Measurements from ENCODE around the gene MUC2. TPM values are rescaled to one million over a fixed set of nuclear protein-coding genes. Genes with fewer than 3 reads are reported as not detected.

Gene MUC2
- total RNA-seq, 1 experiment from 2014 or later, result not detected

Other genes with a start within 250 kb of the MUC2 start
- gene CRACR2B, start 247.0 kb upstream of the MUC2 start, total RNA-seq (2014; rRNA removed; shearing (Covaris generic); ENCODE audit: low replicate concordance), result 15.0 and 29.5 TPM in 2 replicates
- gene CD151, start 241.9 kb upstream of the MUC2 start, total RNA-seq (2014; rRNA removed; shearing (Covaris generic); ENCODE audit: low replicate concordance), result 873 and 905 TPM in 2 replicates
- gene POLR2L, start 232.3 kb upstream of the MUC2 start, total RNA-seq (2014; rRNA removed; shearing (Covaris generic); ENCODE audit: low replicate concordance), result 90.2 and 103 TPM in 2 replicates
- gene TSPAN4, start 232.0 kb upstream of the MUC2 start, total RNA-seq (2014; rRNA removed; shearing (Covaris generic); ENCODE audit: low replicate concordance), result 250 and 324 TPM in 2 replicates
- 146 and 165 TPM in 2 replicates for gene CHID1, start 164.1 kb upstream of the MUC2 start, total RNA-seq (2014; rRNA removed; shearing (Covaris generic); ENCODE audit: low replicate concordance)
- gene AP2A2, start 149.0 kb upstream of the MUC2 start, total RNA-seq (2014; rRNA removed; shearing (Covaris generic); ENCODE audit: low replicate concordance), result 49.4 and 52.6 TPM in 2 replicates
- gene MUC6, start 38.2 kb upstream of the MUC2 start, total RNA-seq (2014; rRNA removed; shearing (Covaris generic); ENCODE audit: low replicate concordance), result not detected in 2 replicates
- not detected in 2 replicates for gene MUC5AC, start 83.1 kb downstream of the MUC2 start, total RNA-seq (2014; rRNA removed; shearing (Covaris generic); ENCODE audit: low replicate concordance)
- gene MUC5B, start 148.2 kb downstream of the MUC2 start, total RNA-seq (2014; rRNA removed; shearing (Covaris generic); ENCODE audit: low replicate concordance), result 0.03 TPM in 1 of 2 replicates, not detected in the other
- 18.3 and 23.2 TPM in 2 replicates for gene TOLLIP, start 234.8 kb downstream of the MUC2 start, total RNA-seq (2014; rRNA removed; shearing (Covaris generic); ENCODE audit: low replicate concordance)